ENCODE results near the gene CAPN10.

GRCh38 chr2:240572141-240573031 lies 14.1 kb upstream of the CAPN10 start:
- TF ChIP-seq CTCF (conservative IDR thresholded peaks at IDR 0.05 in 1 of 2, IDR thresholded peaks at IDR 0.05 in 1 of 2; ENCODE audit: extremely low read depth in 1 of 2, insufficient read depth in 1 of 2, low read depth in 1 of 2, low read length in 2 of 2), result no peak
- TF ChIP-seq EZH2 (IDR thresholded peaks at IDR 0.05; ENCODE audit: borderline replicate concordance, low read length), result no peak
